H1 (cell line): ENCODE data around the gene FAM50A. TPM values are rescaled to one million over a fixed set of nuclear protein-coding genes. Genes with fewer than 3 reads are reported as not detected.

Experiments used
- ATF2 ChIP-seq: IDR thresholded peaks from 2 replicates; pipeline ENCODE4 v1.6.1; 2012; ENCODE audit warnings: low read length, inconsistent platforms
- ATF3 ChIP-seq: IDR thresholded peaks from 2 replicates; pipeline ENCODE4 v1.6.1; 2011; ENCODE audit warnings: low read depth, mild to moderate bottlenecking, low read length; ENCODE audit not compliant: insufficient read depth
- BCL11A ChIP-seq, 2 experiments: IDR thresholded peaks; one replicate each; pipeline ENCODE4 v1.6.1; 2011; ENCODE audit warnings: low read depth in 2 of 2, low read length in 2 of 2, mild to moderate bottlenecking in 2 of 2
- CHD2 ChIP-seq: IDR thresholded peaks from 2 replicates; pipeline ENCODE4 v1.6.1; 2012; ENCODE audit warnings: low read length, improper control_type of control experiment
- GABPA ChIP-seq: IDR thresholded peaks from 2 replicates; pipeline ENCODE4 v1.6.1; 2011; ENCODE audit warnings: mild to moderate bottlenecking, low read length, moderate library complexity, borderline replicate concordance; ENCODE audit not compliant: insufficient read depth
- KDM1A ChIP-seq: fragments of 200-600, 300-600 bp; sonication (generic); IDR thresholded peaks from 2 replicates; pipeline ENCODE4 v1.7.1; 2016; ENCODE audit warnings: mild to moderate bottlenecking, low read length, borderline replicate concordance
- KDM4A ChIP-seq: IDR thresholded peaks from one replicate; pipeline ENCODE4 v1.7.1; 2012; ENCODE audit warnings: low read depth, mild to moderate bottlenecking, moderate library complexity, low read length, inconsistent platforms; ENCODE audit not compliant: severe bottlenecking
- NRF1 ChIP-seq: IDR thresholded peaks from 2 replicates; pipeline ENCODE4 v1.6.1; 2011; ENCODE audit warnings: mild to moderate bottlenecking, low read depth, low read length, improper control_type of control experiment
- PHF8 ChIP-seq: fragments of 200-600 bp; sonication (generic); conservative IDR thresholded peaks from 2 replicates; pipeline ENCODE4 v1.7.1; 2012; ENCODE audit warnings: low read depth, mild to moderate bottlenecking, inconsistent platforms, low read length, moderate library complexity
- POLR2AphosphoS5 ChIP-seq: IDR thresholded peaks from 2 replicates; pipeline ENCODE4 v1.6.1; 2011; ENCODE audit warnings: low read depth, low read length
- POU5F1 ChIP-seq: IDR thresholded peaks from 2 replicates; pipeline ENCODE4 v1.6.1; 2011; ENCODE audit warnings: low read depth, mild to moderate bottlenecking, low read length, moderate library complexity
- RBBP5 ChIP-seq: IDR thresholded peaks from 2 replicates; pipeline ENCODE4 v1.7.1; 2012; ENCODE audit warnings: low read depth, mild to moderate bottlenecking, inconsistent platforms, low read length, moderate library complexity, borderline replicate concordance
- SAP30 ChIP-seq: fragments of 300-600 bp; sonication (generic); IDR thresholded peaks from 2 replicates; pipeline ENCODE4 v1.7.1; 2012; ENCODE audit warnings: low read length, moderate library complexity, mild to moderate bottlenecking, inconsistent platforms; ENCODE audit not compliant: insufficient read depth, insufficient replicate concordance
- SIX5 ChIP-seq: IDR thresholded peaks from 2 replicates; pipeline ENCODE4 v1.6.1; 2011; ENCODE audit warnings: mild to moderate bottlenecking, low read depth, low read length
- SP1 ChIP-seq: IDR thresholded peaks from 2 replicates; pipeline ENCODE4 v1.6.1; 2011; ENCODE audit warnings: low read depth, low read length
- SRF ChIP-seq: IDR thresholded peaks from 2 replicates; pipeline ENCODE4 v1.6.1; 2011; ENCODE audit warnings: mild to moderate bottlenecking, low read depth, low read length, moderate library complexity
- TAF7 ChIP-seq: optimal IDR thresholded peaks from 2 replicates; pipeline ENCODE3; 2011; ENCODE audit warnings: low read depth, mild to moderate bottlenecking, inconsistent platforms, low read length, moderate library complexity, borderline replicate concordance
- USF2 ChIP-seq: IDR thresholded peaks from 2 replicates; pipeline ENCODE4 v1.6.1; 2011; ENCODE audit warnings: low read length, improper control_type of control experiment
- polyA plus RNA-seq, 7 experiments: library from polyadenylated mRNA; depleted of rRNA in 3 of 7; stranded (reverse) in 5 of 7; unstranded in 2 of 7; fragments of >200 nt in 5 of 7; fragments of 200-250 nt in 2 of 7; gene quantifications; 1 replicate in 5 of 7; 2 replicates in 1 of 7; 4 replicates in 1 of 7; pipeline versions ENCODE4 v1.2.1 to v1.2.3, GENCODE V29; 2011 to 2013; ENCODE audit warnings: missing spikeins in 2 of 7, mixed read lengths in 2 of 7
- total RNA-seq: library from RNA; stranded (reverse); fragmentation: NEBNext Ultra II Directional; extraction: Animal tissue kit (Norgen Biotek cat#: 25700); gene quantifications from 2 replicates; pipeline ENCODE4 v1.2.1, GENCODE V29; 2021

The FAM50A gene
- total and polyA plus RNA-seq, 2 of the 8 experiments (the other 6 are each of a cell fraction or from before 2014, with no cell fraction given): 30.7 to 48.7 TPM

GRCh38 chrX:154428176-154429171, 15.5 kb upstream of the FAM50A start, which contains the start of gene ATP6AP1 (continued):
- TF ChIP-seq ATF2 (no peak), POLR2AphosphoS5 (0 out of 2 replicates have a peak, but pooled peaks have one; percentile 38), SAP30 (peak; percentile 17), KDM1A (peak; percentile 75; the same call in 1 of the 2 replicates), USF2 (peak; percentile 62), PHF8 (peak; percentile 53; the same call in 1 of the 2 replicates), ATF3 (no peak), KDM4A (peak; percentile 38), BCL11A (IDR thresholded peaks at IDR 0.05; ENCODE audit: low read depth in 2 of 2, low read length in 2 of 2) (no peak), SP1 (peak; percentile 94), SIX5 (no peak), RBBP5 (no peak), POU5F1 (no peak), SRF (no peak), CHD2 (peak; percentile 82), NRF1 (no peak), TAF7 (no peak), GABPA (no peak)
